ENCODE results near the gene TUT4. TPM values are rescaled to one million over a fixed set of nuclear protein-coding genes. Genes with fewer than 3 reads are reported as not detected.

Gene TUT4
- total and polyA plus RNA-seq, 12 donors = 16.9 to 40.6 (median 31.5) TPM

DNA sequence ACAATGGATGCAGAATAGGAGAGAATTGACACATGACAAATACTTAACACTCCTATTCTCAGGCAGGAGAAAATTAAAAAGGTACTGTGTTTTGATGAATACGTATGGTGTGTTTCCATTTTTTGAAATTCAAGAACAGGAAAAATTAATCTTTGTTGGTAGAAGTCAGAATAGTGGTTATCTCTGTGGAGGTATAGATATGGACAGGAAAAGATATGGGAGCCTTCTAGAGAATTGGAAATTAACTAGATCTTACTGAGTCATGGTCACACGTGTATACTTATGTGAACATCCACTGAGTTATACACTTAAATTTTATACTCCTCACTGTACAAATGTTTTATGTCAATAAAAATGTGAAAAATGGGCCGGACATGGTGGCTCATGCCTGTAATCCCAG lies 9.9 kb upstream of the TUT4 start:
- no peak for TF ChIP-seq CTCF (IDR thresholded peaks at IDR 0.05)
- no peaks in the 10 kb centered on the region for H3K4me1 ChIP-seq
- no peak for ATAC-seq
- H3K27ac ChIP-seq = no peak overlapping the region
- H3K27me3 ChIP-seq = peaks cover 0 to 10% (median 5%) of the 10 kb centered on the region in 7 donors
- H3K4me3 ChIP-seq = no peak overlapping the region
- intact Hi-C loops (cut with DNase I) = no loop called here
- no peaks in the 10 kb centered on the region for H3K36me3 ChIP-seq
- H3K9me3 ChIP-seq = no peaks in the 10 kb centered on the region
- DNase-seq = no peak
- WGBS, 2 donors = 89 to 91% methylated on average over 3 of the region's 3 CpGs

GRCh38 chr1:52559875-52560274 lies 7.0 kb upstream of the TUT4 start:
- H3K4me3 ChIP-seq = no peak overlapping the region

GRCh38 chr1:52558941-52559340 lies 6.0 kb upstream of the TUT4 start:
- Histone ChIP-seq H3K27ac (no peak overlapping the region), H3K27me3 (peaks cover 0 to 10% (median 0%) of the 10 kb centered on the region in 7 donors), H3K4me1 (peaks cover 0 to 10% (median 7%) of the 10 kb centered on the region in 9 donors), H3K36me3 (no peaks in the 10 kb centered on the region), H3K9me3 (no peaks in the 10 kb centered on the region), H3K4me3 (no peak overlapping the region)
- intact Hi-C loops (cut with DNase I) = loop anchor here in 2 of 10 donors (10.0 kb wide), 2 partner anchors 76 to 116 kb away; partner anchors contain the start of gene SHISAL2A (in 1 of the 2)
- 48 to 64% methylated on average over 2 of the region's 2 CpGs for WGBS, 2 donors
- no peak for ATAC-seq
- no peak for TF ChIP-seq CTCF (IDR thresholded peaks at IDR 0.05)
- DNase-seq = no peak

More at GRCh38 chr1:52559875-52560274, 7.0 kb upstream of the TUT4 start:
- Histone ChIP-seq H3K27me3 (peaks cover 0 to 10% (median 0%) of the 10 kb centered on the region in 7 donors), H3K4me1 (peaks cover 0 to 1% (median 0%) of the 10 kb centered on the region in 9 donors), H3K27ac (no peak overlapping the region), H3K36me3 (no peaks in the 10 kb centered on the region), H3K9me3 (no peaks in the 10 kb centered on the region)
- intact Hi-C loops (cut with DNase I) = loop anchor here in 2 of 10 donors (10.0 kb wide), 2 partner anchors 75 to 115 kb away; partner anchors contain the start of gene SHISAL2A (in 1 of the 2)
- 87 to 97% methylated on average over 2 of the region's 2 CpGs for WGBS, 2 donors
- no peak for DNase-seq
- no peak for TF ChIP-seq CTCF (IDR thresholded peaks at IDR 0.05)
- no peak for ATAC-seq

DNA sequence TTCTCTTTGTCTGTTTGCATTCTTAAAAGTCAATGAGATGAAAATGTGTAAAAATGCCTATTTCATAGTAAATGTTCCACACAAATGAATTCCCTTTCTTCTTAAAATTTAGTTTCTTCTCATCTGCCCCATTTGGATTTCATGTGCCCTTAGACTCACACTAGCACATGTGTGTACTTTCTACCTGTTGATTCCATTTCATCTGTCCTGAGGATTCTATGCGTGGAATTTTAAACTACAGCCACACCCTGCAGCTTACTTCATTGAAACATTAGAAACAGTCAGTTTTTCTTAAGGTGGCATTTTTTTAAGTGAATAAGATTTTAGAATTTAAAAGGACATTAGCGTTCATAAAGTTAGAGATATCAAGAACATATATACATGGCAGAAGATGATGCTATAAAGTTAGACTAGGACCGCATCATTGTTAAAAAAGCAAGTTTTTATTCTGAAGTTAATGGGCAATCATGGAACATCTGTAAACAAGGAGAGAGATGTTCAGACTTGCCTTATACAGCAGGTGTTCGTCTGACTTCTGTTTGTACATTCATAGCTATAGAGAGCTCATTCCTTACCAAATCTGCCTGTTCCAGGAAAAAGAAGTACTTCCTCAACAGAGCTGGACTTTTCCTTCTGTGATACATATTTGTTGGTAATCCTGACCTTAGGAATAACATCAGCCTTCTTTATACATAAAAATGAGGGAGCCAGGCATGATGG lies 3.9 kb upstream of the TUT4 start:
- WGBS, 2 donors = 83 to 90% methylated on average over 4 of the region's 4 CpGs
- H3K9me3 ChIP-seq = no peaks in the 10 kb centered on the region
- peaks cover 0 to 8% (median 0%) of the 10 kb centered on the region in 7 donors for H3K27me3 ChIP-seq
- no peak for TF ChIP-seq CTCF (IDR thresholded peaks at IDR 0.05)
- H3K4me3 ChIP-seq = no peak overlapping the region
- H3K27ac ChIP-seq = no peak overlapping the region
- no peaks in the 10 kb centered on the region for H3K36me3 ChIP-seq
- ATAC-seq (no peak), DNase-seq (no peak)
- peaks cover 0 to 16% (median 10%) of the 10 kb centered on the region in 9 donors for H3K4me1 ChIP-seq
- intact Hi-C loops (cut with DNase I) = loop anchor here in 2 of 10 donors (10.0 kb wide), 2 partner anchors 78 to 118 kb away; partner anchors contain the start of gene SHISAL2A (in 1 of the 2)

Measured in heart right ventricle (tissue), 16 donors.